Measurements from ENCODE around the gene NR2C2AP.

Gene NR2C2AP

GRCh38 chr19:19214159-19214490 is 10.9 kb upstream of the NR2C2AP start:
- DNase-seq, result no peak

GRCh38 chr19:19213426-19214158 is 10.4 kb upstream of the NR2C2AP start:
- DNase-seq, result no peak

DNA sequence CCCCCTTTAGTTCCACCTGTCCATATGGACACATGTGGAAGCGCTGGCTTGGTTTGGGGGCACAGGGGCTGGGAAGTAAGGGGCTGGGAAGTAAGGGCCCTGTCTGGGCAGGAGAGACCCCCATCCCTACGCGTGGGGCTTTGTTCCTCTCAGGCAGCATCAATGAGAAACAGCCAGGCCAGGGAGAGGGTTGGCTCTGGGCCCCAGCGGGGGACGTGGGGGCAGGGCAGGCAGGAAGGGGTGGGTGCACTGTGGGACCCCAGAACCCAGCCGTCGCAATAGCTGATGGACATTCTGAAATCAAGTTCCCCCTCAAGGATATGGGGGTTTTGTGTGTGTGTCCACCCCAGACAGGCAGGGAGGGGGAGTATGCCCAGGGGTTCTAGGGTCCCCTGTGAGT is 9.7 kb upstream of the NR2C2AP start:
- DNase-seq, result no peak

DNA sequence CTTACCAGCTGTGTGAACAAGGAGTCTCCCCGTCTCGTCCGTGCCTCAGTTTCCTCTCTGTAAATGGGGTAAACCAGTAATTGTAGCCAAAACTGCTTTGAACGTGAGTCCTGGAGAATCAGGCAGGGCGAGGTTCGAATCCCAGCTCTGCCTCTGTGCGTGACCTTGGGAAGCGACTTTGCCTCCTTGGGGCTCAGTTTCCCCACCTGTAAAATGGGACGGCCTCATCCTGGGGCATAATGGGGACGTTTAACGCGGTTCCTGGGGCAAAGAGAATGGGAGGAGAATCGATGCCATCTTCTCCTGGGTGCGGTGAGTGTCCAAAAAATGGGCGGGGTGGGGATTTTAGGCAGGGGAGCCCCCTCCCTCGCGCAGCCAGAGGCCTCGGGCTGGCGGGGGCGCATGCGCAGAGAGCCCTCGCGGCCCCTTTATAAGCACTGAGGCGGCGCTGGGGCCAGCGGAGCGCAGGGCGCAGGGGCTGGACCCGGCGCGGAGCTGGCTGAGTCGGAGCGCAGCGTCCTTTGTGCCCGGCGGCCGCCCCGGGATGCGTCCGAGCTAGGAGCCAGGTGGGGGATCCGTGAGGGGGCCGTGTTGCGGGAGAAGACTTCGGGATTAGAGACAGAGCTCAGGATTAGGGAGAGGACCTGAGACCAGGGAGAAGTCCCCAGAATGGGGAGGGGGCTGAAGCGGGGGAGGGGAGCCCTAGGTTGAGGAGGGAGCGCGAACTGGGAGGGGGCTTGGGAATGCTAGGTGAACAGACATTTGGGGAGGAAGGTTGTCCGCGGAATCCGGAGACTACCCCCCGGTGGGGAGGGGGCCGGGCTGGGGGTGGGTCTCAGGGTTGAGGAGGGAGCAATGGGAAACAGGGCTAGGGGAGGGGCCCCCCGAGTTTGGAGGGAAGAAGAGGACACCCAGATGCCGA is 8.5 kb upstream of the NR2C2AP start, which contains the start of gene NCAN:
Gene NCAN (plus strand): TSS at position 460 of the 922 bp plus-strand sequence. CDS start 4,996 bp downstream, outside the sequence.
- no peak for DNase-seq

GRCh38 chr19:19209372-19209771 is 6.2 kb upstream of the NR2C2AP start:
- no peak for DNase-seq

GRCh38 chr19:19207637-19208572 is 4.7 kb upstream of the NR2C2AP start:
- no peak for DNase-seq

- DNase-seq, result no peak
These were observed 3.7 kb upstream of the NR2C2AP start for GRCh38 chr19:19206938-19207337.

GRCh38 chr19:19205416-19206410 is 2.5 kb upstream of the NR2C2AP start:
- DNase-seq, result no peak

DNA sequence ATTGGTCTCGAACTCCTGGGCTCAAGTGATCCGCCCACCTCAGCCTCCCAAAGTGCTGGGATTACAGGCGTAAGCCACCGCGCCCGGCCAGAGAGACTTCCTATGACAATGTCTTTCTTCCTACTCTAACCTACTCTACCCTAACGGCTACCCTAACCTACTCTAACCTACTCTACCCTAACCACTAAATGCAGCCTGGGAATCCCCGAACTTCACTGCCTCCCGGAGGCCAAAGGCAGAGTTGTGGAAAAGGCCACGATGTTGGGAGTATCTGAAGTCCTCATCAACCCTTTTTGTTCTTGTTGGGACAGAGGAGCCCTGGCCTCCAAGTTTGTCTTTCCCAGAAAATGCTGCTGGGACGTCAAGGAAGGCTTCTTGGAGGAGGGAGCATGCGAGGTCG is 967 bp upstream of the NR2C2AP start:
- DNase-seq, result no peak

DNA sequence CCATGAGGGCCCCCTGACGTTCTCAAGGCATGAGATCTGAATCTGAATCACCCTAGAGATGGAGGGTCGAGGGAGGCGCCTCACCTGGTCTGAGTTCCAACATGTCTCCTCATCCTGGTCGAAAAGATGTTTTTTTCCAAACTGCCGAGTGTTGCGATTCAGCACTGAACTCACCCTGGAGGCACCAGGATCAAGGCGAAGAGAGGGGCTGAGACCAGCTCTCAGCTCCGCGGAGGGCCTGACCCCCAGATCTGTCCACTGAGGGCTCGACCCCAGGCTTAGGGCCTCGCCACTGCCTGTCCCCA is 555 bp downstream of the NR2C2AP start:
- no peak for DNase-seq

DNA sequence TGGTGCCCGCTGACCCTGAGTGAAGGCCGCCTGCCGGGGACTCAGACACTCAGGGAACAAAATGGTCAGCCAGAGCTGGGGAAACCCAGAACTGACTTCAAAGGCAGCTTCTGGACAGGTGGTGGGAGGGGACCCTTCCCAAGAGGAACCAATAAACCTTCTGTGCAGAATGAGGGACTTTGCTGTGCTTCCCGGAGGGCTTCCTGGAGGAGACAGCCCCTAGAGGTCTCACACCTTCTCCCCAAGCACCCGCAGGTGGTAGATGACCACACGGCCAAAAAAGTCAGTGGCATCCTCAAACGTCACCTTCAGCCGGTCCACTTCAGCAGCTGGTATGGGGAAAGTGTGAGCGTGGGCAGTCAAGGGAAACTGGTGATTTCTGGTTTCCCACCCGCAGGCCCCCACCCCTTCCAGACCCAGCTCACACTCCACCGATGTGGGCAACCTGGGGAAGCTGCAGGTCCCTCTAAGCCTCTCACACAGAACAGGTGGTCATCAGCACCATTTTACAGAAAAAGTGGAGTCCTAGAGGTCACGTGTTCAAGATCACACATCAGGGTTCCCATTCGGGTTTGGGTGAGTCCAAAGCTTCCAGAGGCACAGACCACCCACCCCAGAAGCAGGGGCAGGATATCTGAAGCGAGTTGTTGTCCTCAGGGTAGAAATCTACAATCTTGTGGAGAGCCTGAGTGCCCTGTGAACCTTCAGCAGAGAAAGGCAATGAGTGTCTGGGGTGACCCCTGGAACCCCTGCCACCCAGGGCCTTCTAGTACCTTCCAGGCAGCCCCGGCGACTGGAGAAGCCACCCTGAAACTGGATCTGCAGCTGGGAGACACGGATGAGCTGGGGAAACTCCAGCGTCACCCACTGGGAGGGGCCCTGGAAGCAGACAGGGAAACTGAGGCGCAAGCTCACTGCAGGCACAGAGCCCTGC is 1.2 kb downstream of the NR2C2AP start:
- no peak for DNase-seq

GRCh38 chr19:19193926-19194325 is 9.3 kb downstream of the NR2C2AP start:
- DNase-seq, result no peak

GRCh38 chr19:19192910-19193423 is 10.2 kb downstream of the NR2C2AP start:
- no peak for DNase-seq

GRCh38 chr19:19192078-19192882 is 10.9 kb downstream of the NR2C2AP start, which contains the start of the genes BORCS8 and RFXANK:
BORCS8 (minus strand) TSS chr19:19192152; CDS start chr19:19192117, 35 bp downstream.
RFXANK (plus strand) TSS chr19:19192258; CDS start chr19:19193947, 1,689 bp downstream.
- peak; percentile 98 for DNase-seq

GRCh38 chr19:19191768-19192077 is 11.5 kb downstream of the NR2C2AP start:
- no peak for DNase-seq

- DNase-seq, result no peak
These were observed 16.5 kb downstream of the NR2C2AP start for GRCh38 chr19:19186742-19187141.

- DNase-seq, result peak; percentile 57
These were observed 17.1 kb downstream of the NR2C2AP start for GRCh38 chr19:19185853-19186740.

GRCh38 chr19:19181488-19181998 is 21.7 kb downstream of the NR2C2AP start:
- no peak for DNase-seq

Measured in activated CD4-positive, alpha-beta T cell treated with anti-CD3 and anti-CD28 coated beads, Interleukin-2, amount 50 U/mL, for 1 hour (primary cell).